ENCODE measurements around the gene SLC45A1. TPM values are rescaled to one million over a fixed set of nuclear protein-coding genes. Genes with fewer than 3 reads are reported as not detected.
A peak's percentile ranks its signal among the peaks of the same experiment; 100 is the strongest.

The SLC45A1 gene
- total and polyA plus RNA-seq, 2 donors: 0.09 to 1.4 TPM

GRCh38 chr1:8348777-8349472 lies 31.0 kb downstream of the SLC45A1 start:
- WGBS: 29% methylated on average over 21 of the region's 21 CpGs

GRCh38 chr1:8349473-8349865 lies 31.6 kb downstream of the SLC45A1 start:
- H3K9me3 ChIP-seq (ENCODE audit: control insufficient read depth in 2 of 2, insufficient read depth in 1 of 2, low read length in 1 of 2): no peaks in the 10 kb centered on the region
- DNase-seq (ENCODE audit: low read depth in 6 of 9, low spot score in 9 of 9): no peak
- H3K4me3 ChIP-seq (ENCODE audit: low read length in 2 of 2): no peak overlapping the region
- WGBS: 89% methylated on average over 9 of the region's 9 CpGs
- peaks cover 0 to 9% of the 10 kb centered on the region in 2 donors for H3K27me3 ChIP-seq (ENCODE audit: control insufficient read depth in 2 of 2, insufficient read depth in 1 of 2, low read length in 1 of 2)
- H3K36me3 ChIP-seq (ENCODE audit: control insufficient read depth in 2 of 2, insufficient read depth in 2 of 2, low read length in 1 of 2): peaks cover 11 to 13% of the 10 kb centered on the region in 2 donors
- H3K4me1 ChIP-seq (ENCODE audit: control insufficient read depth in 2 of 2, insufficient read depth in 2 of 2, low read length in 2 of 2): peaks cover 0 to 14% of the 10 kb centered on the region in 2 donors
- no peak overlapping the region for H3K27ac ChIP-seq (ENCODE audit: low read depth in 1 of 2, low read length in 1 of 2)

More at GRCh38 chr1:8348777-8349472, 31.0 kb downstream of the SLC45A1 start:
- Histone ChIP-seq H3K36me3 (ENCODE audit: control insufficient read depth in 2 of 2, insufficient read depth in 2 of 2, low read length in 1 of 2) (peaks cover 7 to 8% of the 10 kb centered on the region in 2 donors), H3K4me1 (ENCODE audit: control insufficient read depth in 2 of 2, insufficient read depth in 2 of 2, low read length in 2 of 2) (peaks cover 0 to 14% of the 10 kb centered on the region in 2 donors), H3K27ac (ENCODE audit: low read depth in 1 of 2, low read length in 1 of 2) (no peak overlapping the region), H3K4me3 (ENCODE audit: low read length in 2 of 2) (no peak overlapping the region), H3K27me3 (ENCODE audit: control insufficient read depth in 2 of 2, insufficient read depth in 1 of 2, low read length in 1 of 2) (peaks cover 0 to 9% of the 10 kb centered on the region in 2 donors), H3K9me3 (ENCODE audit: control insufficient read depth in 2 of 2, insufficient read depth in 1 of 2, low read length in 1 of 2) (no peaks in the 10 kb centered on the region)
- peak; percentile 14 to 76 (median 52) for DNase-seq (ENCODE audit: low read depth in 6 of 9, low spot score in 9 of 9)

GRCh38 chr1:8349961-8350360 lies 32.0 kb downstream of the SLC45A1 start:
- Histone ChIP-seq H3K4me1 (ENCODE audit: control insufficient read depth in 2 of 2, insufficient read depth in 2 of 2, low read length in 2 of 2) (peaks cover 0 to 14% of the 10 kb centered on the region in 2 donors), H3K36me3 (ENCODE audit: control insufficient read depth in 2 of 2, insufficient read depth in 2 of 2, low read length in 1 of 2) (peaks cover 15 to 17% of the 10 kb centered on the region in 2 donors), H3K9me3 (ENCODE audit: control insufficient read depth in 2 of 2, insufficient read depth in 1 of 2, low read length in 1 of 2) (no peaks in the 10 kb centered on the region), H3K27ac (ENCODE audit: low read depth in 1 of 2, low read length in 1 of 2) (no peak overlapping the region), H3K27me3 (ENCODE audit: control insufficient read depth in 2 of 2, insufficient read depth in 1 of 2, low read length in 1 of 2) (peaks cover 0 to 9% of the 10 kb centered on the region in 2 donors), H3K4me3 (ENCODE audit: low read length in 2 of 2) (no peak overlapping the region)
- no peak for DNase-seq (ENCODE audit: low read depth in 6 of 9, low spot score in 9 of 9)
- 91% methylated on average over 14 of the region's 14 CpGs for WGBS

- H3K4me1 ChIP-seq (ENCODE audit: control insufficient read depth in 2 of 2, insufficient read depth in 2 of 2, low read length in 2 of 2): peaks cover 0 to 14% of the 10 kb centered on the region in 2 donors
- H3K27ac ChIP-seq (ENCODE audit: low read depth in 1 of 2, low read length in 1 of 2): no peak overlapping the region
- H3K9me3 ChIP-seq (ENCODE audit: control insufficient read depth in 2 of 2, insufficient read depth in 1 of 2, low read length in 1 of 2): no peaks in the 10 kb centered on the region
- DNase-seq (ENCODE audit: low read depth in 6 of 9, low spot score in 9 of 9): no peak
- H3K36me3 ChIP-seq (ENCODE audit: control insufficient read depth in 2 of 2, insufficient read depth in 2 of 2, low read length in 1 of 2): peaks cover 26 to 28% of the 10 kb centered on the region in 2 donors
- H3K27me3 ChIP-seq (ENCODE audit: control insufficient read depth in 2 of 2, insufficient read depth in 1 of 2, low read length in 1 of 2): peaks cover 0 to 9% of the 10 kb centered on the region in 2 donors
- no peak overlapping the region for H3K4me3 ChIP-seq (ENCODE audit: low read length in 2 of 2)
- 95% methylated on average over 24 of the region's 24 CpGs for WGBS
Observed at GRCh38 chr1:8350914-8351684, 33.2 kb downstream of the SLC45A1 start.

- WGBS: 91% methylated on average over 13 of the region's 13 CpGs
- Histone ChIP-seq H3K4me1 (ENCODE audit: control insufficient read depth in 2 of 2, insufficient read depth in 2 of 2, low read length in 2 of 2) (peaks cover 0 to 14% of the 10 kb centered on the region in 2 donors), H3K27me3 (ENCODE audit: control insufficient read depth in 2 of 2, insufficient read depth in 1 of 2, low read length in 1 of 2) (peaks cover 0 to 9% of the 10 kb centered on the region in 2 donors), H3K27ac (ENCODE audit: low read depth in 1 of 2, low read length in 1 of 2) (no peak overlapping the region), H3K4me3 (ENCODE audit: low read length in 2 of 2) (no peak overlapping the region), H3K36me3 (ENCODE audit: control insufficient read depth in 2 of 2, insufficient read depth in 2 of 2, low read length in 1 of 2) (peaks cover 34 to 35% of the 10 kb centered on the region in 2 donors), H3K9me3 (ENCODE audit: control insufficient read depth in 2 of 2, insufficient read depth in 1 of 2, low read length in 1 of 2) (no peaks in the 10 kb centered on the region)
- no peak for DNase-seq (ENCODE audit: low read depth in 6 of 9, low spot score in 9 of 9)
Observed at GRCh38 chr1:8351693-8352470, 34.0 kb downstream of the SLC45A1 start.

- H3K36me3 ChIP-seq (ENCODE audit: control insufficient read depth in 2 of 2, insufficient read depth in 2 of 2, low read length in 1 of 2): peaks cover 40 to 41% of the 10 kb centered on the region in 2 donors
- WGBS: 94% methylated on average over 15 of the region's 15 CpGs
- no peak overlapping the region for H3K4me3 ChIP-seq (ENCODE audit: low read length in 2 of 2)
- DNase-seq (ENCODE audit: low read depth in 6 of 9, low spot score in 9 of 9): no peak
- H3K4me1 ChIP-seq (ENCODE audit: control insufficient read depth in 2 of 2, insufficient read depth in 2 of 2, low read length in 2 of 2): peaks cover 0 to 14% of the 10 kb centered on the region in 2 donors
- peak overlapping the region in 1 of 2 donors; percentile 71 for H3K27ac ChIP-seq (ENCODE audit: low read depth in 1 of 2, low read length in 1 of 2)
- H3K9me3 ChIP-seq (ENCODE audit: control insufficient read depth in 2 of 2, insufficient read depth in 1 of 2, low read length in 1 of 2): no peaks in the 10 kb centered on the region
- peaks cover 0 to 9% of the 10 kb centered on the region in 2 donors for H3K27me3 ChIP-seq (ENCODE audit: control insufficient read depth in 2 of 2, insufficient read depth in 1 of 2, low read length in 1 of 2)
Observed at GRCh38 chr1:8352471-8352845, 34.5 kb downstream of the SLC45A1 start.

- Histone ChIP-seq H3K4me1 (ENCODE audit: control insufficient read depth in 2 of 2, insufficient read depth in 2 of 2, low read length in 2 of 2) (peaks cover 0 to 14% of the 10 kb centered on the region in 2 donors), H3K27me3 (ENCODE audit: control insufficient read depth in 2 of 2, insufficient read depth in 1 of 2, low read length in 1 of 2) (peaks cover 0 to 6% of the 10 kb centered on the region in 2 donors), H3K9me3 (ENCODE audit: control insufficient read depth in 2 of 2, insufficient read depth in 1 of 2, low read length in 1 of 2) (no peaks in the 10 kb centered on the region), H3K4me3 (ENCODE audit: low read length in 2 of 2) (no peak overlapping the region), H3K27ac (ENCODE audit: low read depth in 1 of 2, low read length in 1 of 2) (peak overlapping the region; percentile 71), H3K36me3 (ENCODE audit: control insufficient read depth in 2 of 2, insufficient read depth in 2 of 2, low read length in 1 of 2) (peaks cover 46 to 48% of the 10 kb centered on the region in 2 donors)
- WGBS: 92% methylated on average over 21 of the region's 21 CpGs
- no peak for DNase-seq (ENCODE audit: low read depth in 6 of 9, low spot score in 9 of 9)
Observed at GRCh38 chr1:8352886-8353785, 35.2 kb downstream of the SLC45A1 start.

- H3K4me3 ChIP-seq (ENCODE audit: low read length in 2 of 2): no peak overlapping the region
- DNase-seq (ENCODE audit: low read depth in 6 of 9, low spot score in 9 of 9): no peak
- no peaks in the 10 kb centered on the region for H3K27me3 ChIP-seq (ENCODE audit: control insufficient read depth in 2 of 2, insufficient read depth in 1 of 2, low read length in 1 of 2)
- peaks cover 0 to 11% of the 10 kb centered on the region in 2 donors for H3K4me1 ChIP-seq (ENCODE audit: control insufficient read depth in 2 of 2, insufficient read depth in 2 of 2, low read length in 2 of 2)
- no peaks in the 10 kb centered on the region for H3K9me3 ChIP-seq (ENCODE audit: control insufficient read depth in 2 of 2, insufficient read depth in 1 of 2, low read length in 1 of 2)
- 95% methylated on average over 8 of the region's 8 CpGs for WGBS
- H3K27ac ChIP-seq (ENCODE audit: low read depth in 1 of 2, low read length in 1 of 2): no peak overlapping the region
- H3K36me3 ChIP-seq (ENCODE audit: control insufficient read depth in 2 of 2, insufficient read depth in 2 of 2, low read length in 1 of 2): peaks cover 55 to 56% of the 10 kb centered on the region in 2 donors
Observed at GRCh38 chr1:8354038-8354437, 36.1 kb downstream of the SLC45A1 start.
